ENCODE data around the gene RAB33A.

Gene RAB33A

GRCh38 chrX:130162094-130162735 lies 9.5 kb upstream of the RAB33A start:
- TF ChIP-seq, protein P1, sequence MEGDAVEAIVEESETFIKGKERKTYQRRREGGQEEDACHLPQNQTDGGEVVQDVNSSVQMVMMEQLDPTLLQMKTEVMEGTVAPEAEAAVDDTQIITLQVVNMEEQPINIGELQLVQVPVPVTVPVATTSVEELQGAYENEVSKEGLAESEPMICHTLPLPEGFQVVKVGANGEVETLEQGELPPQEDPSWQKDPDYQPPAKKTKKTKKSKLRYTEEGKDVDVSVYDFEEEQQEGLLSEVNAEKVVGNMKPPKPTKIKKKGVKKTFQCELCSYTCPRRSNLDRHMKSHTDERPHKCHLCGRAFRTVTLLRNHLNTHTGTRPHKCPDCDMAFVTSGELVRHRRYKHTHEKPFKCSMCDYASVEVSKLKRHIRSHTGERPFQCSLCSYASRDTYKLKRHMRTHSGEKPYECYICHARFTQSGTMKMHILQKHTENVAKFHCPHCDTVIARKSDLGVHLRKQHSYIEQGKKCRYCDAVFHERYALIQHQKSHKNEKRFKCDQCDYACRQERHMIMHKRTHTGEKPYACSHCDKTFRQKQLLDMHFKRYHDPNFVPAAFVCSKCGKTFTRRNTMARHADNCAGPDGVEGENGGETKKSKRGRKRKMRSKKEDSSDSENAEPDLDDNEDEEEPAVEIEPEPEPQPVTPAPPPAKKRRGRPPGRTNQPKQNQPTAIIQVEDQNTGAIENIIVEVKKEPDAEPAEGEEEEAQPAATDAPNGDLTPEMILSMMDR (IDR thresholded peaks at IDR 0.05), result no peak
- H3K4me3 ChIP-seq, result no peak overlapping the region
- no peak overlapping the region for H3K27ac ChIP-seq
- DNase-seq (ENCODE audit: low spot score), result no peak

- DNase-seq (ENCODE audit: low spot score), result no peak
- H3K27ac ChIP-seq, result no peak overlapping the region
- TF ChIP-seq, protein P1 (IDR thresholded peaks at IDR 0.05), result no peak
- no peak overlapping the region for H3K4me3 ChIP-seq
These were observed 8.4 kb upstream of the RAB33A start for GRCh38 chrX:130163398-130163797.

DNA sequence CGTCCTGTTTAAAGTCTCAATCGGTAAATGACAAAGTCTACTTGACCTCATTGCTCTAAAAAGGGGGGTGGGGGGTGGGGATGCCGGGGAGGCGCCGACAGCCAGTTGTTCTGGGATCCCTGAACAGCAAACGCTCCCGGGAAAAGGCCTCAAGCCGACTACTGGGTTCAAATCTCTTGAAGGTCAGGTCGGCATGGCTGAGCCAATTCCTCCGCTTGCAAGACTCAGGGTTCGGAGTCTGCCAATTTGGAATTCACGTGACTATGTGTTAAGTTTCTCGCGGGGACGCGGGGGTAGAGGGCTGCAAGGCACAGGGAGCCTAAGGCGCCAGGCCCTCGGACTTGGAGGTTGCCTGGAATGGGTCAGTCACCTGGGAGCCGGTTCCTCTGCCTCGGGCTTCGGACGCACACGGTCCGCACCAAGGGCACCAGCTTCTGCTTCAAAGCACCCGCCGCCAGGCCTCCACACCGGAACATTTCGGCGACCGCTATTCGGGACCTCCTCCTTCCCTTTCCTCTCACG lies 6.5 kb upstream of the RAB33A start:
- Histone ChIP-seq H3K27ac (peak overlapping the region; percentile 66 to 93), H3K4me3 (peak overlapping the region; percentile 71)
- TF ChIP-seq, protein P1 (IDR thresholded peaks at IDR 0.05), result no peak
- no peak for DNase-seq (ENCODE audit: low spot score)

GRCh38 chrX:130165703-130166502 lies 5.9 kb upstream of the RAB33A start, which contains the start of gene AIFM1:
Gene AIFM1 (minus strand): TSS chrX:130165841. CDS start chrX:130165656, 185 bp downstream.
- Histone ChIP-seq H3K27ac (peak within 1 kb of the TSS; percentile 66 to 93), H3K4me3 (peak within 1 kb of the TSS; percentile 71)
- peak; percentile 93 for DNase-seq (ENCODE audit: low spot score)
- TF ChIP-seq, protein P1 (IDR thresholded peaks at IDR 0.05), result no peak

DNA sequence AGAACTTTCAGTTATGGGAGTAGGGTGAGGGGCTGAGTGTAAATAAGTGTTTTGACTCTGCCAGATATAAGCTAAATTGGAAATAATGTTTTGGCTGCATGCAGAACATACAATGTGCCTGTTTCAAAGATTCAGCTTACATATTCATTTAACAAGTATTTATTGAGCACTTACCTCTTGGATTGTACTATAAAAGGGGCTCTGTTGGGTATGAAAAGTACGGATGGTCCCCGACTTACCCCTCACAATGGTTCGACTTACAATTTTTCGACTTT lies 5.3 kb upstream of the RAB33A start:
- Histone ChIP-seq H3K27ac (peak overlapping the region; percentile 66 to 93), H3K4me3 (peak overlapping the region; percentile 71)
- no peak for DNase-seq (ENCODE audit: low spot score)
- TF ChIP-seq, protein P1 (IDR thresholded peaks at IDR 0.05), result no peak

DNA sequence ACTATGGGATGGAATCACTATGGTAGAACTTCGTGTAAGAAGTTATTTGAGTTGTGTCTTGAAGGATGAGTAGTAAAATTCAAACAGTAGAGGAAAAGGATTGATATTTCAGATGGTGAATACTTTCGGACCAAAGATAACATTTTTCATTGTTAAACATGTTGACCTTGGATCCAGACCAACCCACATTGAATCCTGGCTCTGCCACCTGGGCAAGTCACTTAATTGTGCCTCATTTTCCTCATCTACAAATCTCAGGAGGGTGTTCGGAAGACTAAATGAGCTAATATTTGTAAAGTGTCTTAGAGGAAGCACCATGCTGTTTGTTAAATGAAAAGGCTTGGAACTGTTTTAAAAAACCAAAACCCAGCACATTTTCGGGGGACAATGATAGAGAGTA lies 4.7 kb upstream of the RAB33A start:
- TF ChIP-seq, protein P1 (IDR thresholded peaks at IDR 0.05), result no peak
- Histone ChIP-seq H3K4me3 (peak overlapping the region; percentile 71), H3K27ac (peak overlapping the region in 1 of 2 donors; percentile 93)
- no peak for DNase-seq (ENCODE audit: low spot score)
